Naive thymus-derived CD4-positive, alpha-beta T cell (primary cell): ENCODE results near the gene INPP5B. TPM values are rescaled to one million over a fixed set of nuclear protein-coding genes. Genes with fewer than 3 reads are reported as not detected.
"Not testable (repeated sequence)": the region's sequence is repeated elsewhere in the genome, so short reads cannot be mapped to it uniquely, and the experiment has no call there.

ENCODE experiments used
- ATAC-seq: fragments of 150-1000 bp; cut with Tn5 transposase; 2 replicates; pipeline ENCODE4 v1.10.0; 2021; ENCODE audit warnings: mild to moderate bottlenecking, moderate library complexity
- CTCF ChIA-PET: fragments of 350-600 bp; sonication (Branson Sonifier 250); formaldehyde crosslinking; loops from one replicate; lab custom pipeline; 2021; ENCODE audit warnings: antibody characterized with exemption; lab: Charles Lee
- POLR2A ChIA-PET: fragments of 350-600 bp; sonication (Branson Sonifier 250); formaldehyde crosslinking; loops from one replicate; lab custom pipeline; 2021; ENCODE audit warnings: antibody characterized with exemption, inconsistent platforms; lab: Charles Lee
- DNase-seq, 9 donors: peaks; one replicate each; pipeline versions ENCODE4 v3.0.0 to v3.0.0-alpha.2; 2020 to 2022; ENCODE audit warnings: mixed read lengths in 1 of 9
- H3K27ac ChIP-seq: one replicate; pipeline ENCODE4 v1.7.0; 2013; ENCODE audit warnings: mild to moderate bottlenecking, low read depth, low read length, moderate library complexity
- H3K27me3 ChIP-seq, 2 donors: one replicate each; pipeline ENCODE4 v1.7.0; 2013; ENCODE audit warnings: low read length in 2 of 2, mild to moderate bottlenecking in 2 of 2, moderate library complexity in 2 of 2; ENCODE audit not compliant: control insufficient read depth in 2 of 2, insufficient read depth in 2 of 2
- H3K36me3 ChIP-seq, 3 experiments: 1 replicate in 2 of 3; 2 replicates in 1 of 3; pipeline ENCODE4 v1.7.0; 2013; ENCODE audit warnings: low read length in 3 of 3, mild to moderate bottlenecking in 3 of 3, moderate library complexity in 1 of 3; ENCODE audit not compliant: insufficient read depth in 3 of 3, control insufficient read depth in 2 of 3
- H3K4me1 ChIP-seq, 2 donors: one replicate each; pipeline ENCODE4 v1.7.0; 2013; ENCODE audit warnings: low read length in 2 of 2, mild to moderate bottlenecking in 2 of 2, moderate library complexity in 1 of 2; ENCODE audit not compliant: control insufficient read depth in 2 of 2, insufficient read depth in 2 of 2
- H3K4me3 ChIP-seq: 2 replicates; pipeline ENCODE4 v1.7.0; 2013; ENCODE audit warnings: mild to moderate bottlenecking, low read length
- H3K9me3 ChIP-seq, 3 experiments: 1 replicate in 2 of 3; 2 replicates in 1 of 3; pipeline ENCODE4 v1.7.0; 2013; ENCODE audit warnings: low read length in 3 of 3; ENCODE audit not compliant: control insufficient read depth in 2 of 3
- H3K27ac Mint-ChIP-seq, 9 donors: one replicate each; pipeline ENCODE4 v1.8.0; 2020 to 2022; ENCODE audit warnings: mixed read lengths in 9 of 9, mild to moderate bottlenecking in 8 of 9, moderate library complexity in 5 of 9, inconsistent platforms in 2 of 9
- H3K27me3 Mint-ChIP-seq, 5 donors: one replicate each; pipeline ENCODE4 v1.8.0; 2021 to 2022; ENCODE audit warnings: mixed read lengths in 5 of 5, mild to moderate bottlenecking in 1 of 5
- H3K36me3 Mint-ChIP-seq, 5 donors: one replicate each; pipeline ENCODE4 v1.8.0; 2020 to 2022; ENCODE audit warnings: mixed read lengths in 5 of 5, mild to moderate bottlenecking in 3 of 5, inconsistent platforms in 1 of 5
- H3K4me1 Mint-ChIP-seq, 7 donors: one replicate each; pipeline ENCODE4 v1.8.0; 2020 to 2022; ENCODE audit warnings: mixed read lengths in 7 of 7, mild to moderate bottlenecking in 3 of 7, inconsistent platforms in 1 of 7
- H3K4me3 Mint-ChIP-seq, 10 donors: one replicate each; pipeline ENCODE4 v1.8.0; 2020 to 2022; ENCODE audit warnings: mild to moderate bottlenecking in 10 of 10, mixed read lengths in 10 of 10, moderate library complexity in 6 of 10, inconsistent platforms in 2 of 10
- H3K9me3 Mint-ChIP-seq, 11 donors: one replicate each; pipeline ENCODE4 v1.8.0; 2020 to 2022; ENCODE audit warnings: mixed read lengths in 11 of 11, mild to moderate bottlenecking in 4 of 11, inconsistent platforms in 1 of 11, moderate library complexity in 1 of 11
- intact Hi-C, 2 donors: fragments of 100-400 bp; cut with micrococcal nuclease; formaldehyde crosslinking; loops; one replicate each; pipeline ENCODE4 v1.15.1; 2023
- polyA plus RNA-seq, 2 donors: library from polyadenylated mRNA; unstranded; fragments of 300-500 nt; fragmentation: Illumina TruSeq; gene quantifications; one replicate each; pipeline ENCODE4 v1.2.3, GENCODE V29; 2021
- total RNA-seq, 6 experiments: library from RNA in 5 of 6; stranded (reverse) in 5 of 6; gene quantifications; 1 replicate in 5 of 6; 2 replicates in 1 of 6; pipeline ENCODE4 v1.2.3 and lab custom pipeline; 2021 to 2026

The INPP5B gene
- total and polyA plus RNA-seq, 7 experiments from 2014 or later, result 14.1 to 35.7 (median 28.0) TPM

- H3K27me3 Mint-ChIP-seq, result no peaks in the 10 kb centered on the region
- POLR2A ChIA-PET, result interaction anchor here (1.3 kb wide), 1 partner anchor 8 kb away, joined by 3 read pairs; no protein-coding TSS in a partner anchor
- Histone ChIP-seq H3K36me3 (no peaks in the 10 kb centered on the region), H3K4me1 (peaks cover 0 to 10% of the 10 kb centered on the region in 2 donors), H3K9me3 (no peaks in the 10 kb centered on the region), H3K27me3 (no peaks in the 10 kb centered on the region), H3K4me3 (no peak overlapping the region), H3K27ac (no peak overlapping the region)
- intact Hi-C loops, result no loop called here
- peak overlapping the region in 4 of 9 donors; percentile 5 to 84 (median 15) for H3K27ac Mint-ChIP-seq
- DNase-seq, result no peak
- ATAC-seq, result no peak
- H3K9me3 Mint-ChIP-seq, result no peaks in the 10 kb centered on the region
- H3K36me3 Mint-ChIP-seq, result peaks cover 0 to 7% (median 3%) of the 10 kb centered on the region in 5 donors
- peaks cover 38 to 59% (median 52%) of the 10 kb centered on the region in 7 donors for H3K4me1 Mint-ChIP-seq
- CTCF ChIA-PET, result no interaction called here
- peak overlapping the region in 2 of 10 donors; percentile 5 to 11 for H3K4me3 Mint-ChIP-seq
These were observed 23.3 kb downstream of the INPP5B start for GRCh38 chr1:37923551-37923889.

- DNase-seq (no peak), ATAC-seq (peak; percentile 91)
- CTCF ChIA-PET, result no interaction called here
These were observed 23.9 kb downstream of the INPP5B start for GRCh38 chr1:37922767-37923550.

GRCh38 chr1:37919277-37919676 is 27.6 kb downstream of the INPP5B start:
- ATAC-seq (no peak), DNase-seq (no peak)
- Mint-ChIP-seq H3K27me3 (no peaks in the 10 kb centered on the region), H3K36me3 (peaks cover 0 to 11% (median 4%) of the 10 kb centered on the region in 5 donors), H3K4me1 (peaks cover 17 to 38% (median 32%) of the 10 kb centered on the region in 7 donors), H3K4me3 (no peak overlapping the region), H3K9me3 (no peaks in the 10 kb centered on the region), H3K27ac (peak overlapping the region in 1 of 9 donors; percentile 40)
- intact Hi-C loops, result no loop called here
- CTCF ChIA-PET, result no interaction called here
- no peaks in the 10 kb centered on the region for H3K4me1 ChIP-seq
- H3K36me3 ChIP-seq, result no peaks in the 10 kb centered on the region
- H3K9me3 ChIP-seq, result no peaks in the 10 kb centered on the region
- no peak overlapping the region for H3K4me3 ChIP-seq
- H3K27me3 ChIP-seq, result no peaks in the 10 kb centered on the region
- no peak overlapping the region for H3K27ac ChIP-seq
- POLR2A ChIA-PET, result no interaction called here

More at GRCh38 chr1:37922767-37923550, 23.9 kb downstream of the INPP5B start:
- H3K9me3 Mint-ChIP-seq, result no peaks in the 10 kb centered on the region
- peak overlapping the region in 6 of 9 donors; percentile 16 to 84 (median 51) for H3K27ac Mint-ChIP-seq
- intact Hi-C loops, result no loop called here
- Histone ChIP-seq H3K27ac (no peak overlapping the region), H3K4me1 (peaks cover 0 to 10% of the 10 kb centered on the region in 2 donors), H3K9me3 (no peaks in the 10 kb centered on the region), H3K36me3 (no peaks in the 10 kb centered on the region), H3K27me3 (no peaks in the 10 kb centered on the region), H3K4me3 (no peak overlapping the region)
- POLR2A ChIA-PET, result interaction anchor here (1.3 kb wide), 1 partner anchor 9 kb away, joined by 3 read pairs; no protein-coding TSS in a partner anchor
- peak overlapping the region in 4 of 10 donors; percentile 5 to 31 (median 26) for H3K4me3 Mint-ChIP-seq
- peaks cover 38 to 63% (median 53%) of the 10 kb centered on the region in 7 donors for H3K4me1 Mint-ChIP-seq
- no peaks in the 10 kb centered on the region for H3K27me3 Mint-ChIP-seq
- peaks cover 0 to 11% (median 4%) of the 10 kb centered on the region in 5 donors for H3K36me3 Mint-ChIP-seq

- Histone ChIP-seq H3K27ac (no peak overlapping the region), H3K4me3 (no peak overlapping the region), H3K36me3 (no peaks in the 10 kb centered on the region), H3K27me3 (no peaks in the 10 kb centered on the region), H3K4me1 (no peaks in the 10 kb centered on the region), H3K9me3 (no peaks in the 10 kb centered on the region)
- H3K27me3 Mint-ChIP-seq, result no peaks in the 10 kb centered on the region
- H3K9me3 Mint-ChIP-seq, result no peaks in the 10 kb centered on the region
- no peak for ATAC-seq
- no peak overlapping the region for H3K4me3 Mint-ChIP-seq
- peaks cover 0 to 8% (median 0%) of the 10 kb centered on the region in 5 donors for H3K36me3 Mint-ChIP-seq
- peaks cover 6 to 25% (median 20%) of the 10 kb centered on the region in 7 donors for H3K4me1 Mint-ChIP-seq
- intact Hi-C loops, result no loop called here
- no peak for DNase-seq
- POLR2A ChIA-PET, result no interaction called here
- CTCF ChIA-PET, result no interaction called here
- H3K27ac Mint-ChIP-seq, result no peak overlapping the region
These were observed 31.3 kb downstream of the INPP5B start for GRCh38 chr1:37915476-37916093.

GRCh38 chr1:37914719-37915475 is 32.0 kb downstream of the INPP5B start:
- DNase-seq (no peak), ATAC-seq (no peak)
- Mint-ChIP-seq H3K4me1 (peaks cover 6 to 22% (median 14%) of the 10 kb centered on the region in 7 donors), H3K27ac (no peak overlapping the region), H3K27me3 (no peaks in the 10 kb centered on the region), H3K36me3 (peaks cover 0 to 6% (median 0%) of the 10 kb centered on the region in 5 donors), H3K9me3 (no peaks in the 10 kb centered on the region), H3K4me3 (no peak overlapping the region)
- Histone ChIP-seq H3K9me3 (no peaks in the 10 kb centered on the region), H3K4me1 (no peaks in the 10 kb centered on the region), H3K36me3 (no peaks in the 10 kb centered on the region), H3K27me3 (no peaks in the 10 kb centered on the region), H3K4me3 (no peak overlapping the region), H3K27ac (no peak overlapping the region)
- POLR2A ChIA-PET, result no interaction called here
- CTCF ChIA-PET, result no interaction called here
- intact Hi-C loops, result no loop called here

- H3K36me3 ChIP-seq, CTCF ChIA-PET, H3K27ac ChIP-seq, H3K4me1 ChIP-seq, H3K27me3 Mint-ChIP-seq, H3K4me3 ChIP-seq, intact Hi-C loops, H3K4me3 Mint-ChIP-seq, H3K27ac Mint-ChIP-seq, POLR2A ChIA-PET, ATAC-seq, H3K9me3 ChIP-seq, H3K27me3 ChIP-seq, DNase-seq: not testable (repeated sequence)
- H3K9me3 Mint-ChIP-seq, result peaks cover 0 to 26% (median 9%) of the 10 kb centered on the region in 11 donors
- peaks cover 0 to 28% (median 7%) of the 10 kb centered on the region in 5 donors for H3K36me3 Mint-ChIP-seq
- peaks cover 0 to 18% (median 4%) of the 10 kb centered on the region in 7 donors for H3K4me1 Mint-ChIP-seq
These were observed 35.4 kb downstream of the INPP5B start for GRCh38 chr1:37911478-37911877.
